DMS53 treated with DMSO at 0.1 percent for 48 hours (cell line): ENCODE results near the gene DIAPH1.

ENCODE experiments used
- DNase-seq: peaks from one replicate; lab custom pipeline; 2025; ENCODE audit not compliant: unreplicated experiment; lab: John Stamatoyannopoulos, UW

The DIAPH1 gene

GRCh38 chr5:141508440-141508797, 110.4 kb downstream of the DIAPH1 start:
- DNase-seq, result no peak

- no peak for DNase-seq
Measured at GRCh38 chr5:141507387-141508091, 111.3 kb downstream of the DIAPH1 start.

GRCh38 chr5:141506381-141507155, 112.2 kb downstream of the DIAPH1 start:
- DNase-seq, result no peak

- no peak for DNase-seq
Measured at GRCh38 chr5:141504216-141504615, 114.6 kb downstream of the DIAPH1 start.

GRCh38 chr5:141503681-141504080, 115.1 kb downstream of the DIAPH1 start:
- DNase-seq, result no peak

GRCh38 chr5:141501761-141502160, 117.0 kb downstream of the DIAPH1 start:
- no peak for DNase-seq

- no peak for DNase-seq
Measured at GRCh38 chr5:141496038-141496437, 122.8 kb downstream of the DIAPH1 start.

- no peak for DNase-seq
Measured at GRCh38 chr5:141495453-141495811, 123.4 kb downstream of the DIAPH1 start.

GRCh38 chr5:141494761-141495452, 123.9 kb downstream of the DIAPH1 start:
- no peak for DNase-seq

GRCh38 chr5:141493500-141494422, 125.0 kb downstream of the DIAPH1 start:
- DNase-seq, result no peak

GRCh38 chr5:141492168-141492885, 126.5 kb downstream of the DIAPH1 start:
- no peak for DNase-seq

GRCh38 chr5:141491323-141492167, 127.3 kb downstream of the DIAPH1 start:
- DNase-seq, result no peak

GRCh38 chr5:141490771-141491170, 128.0 kb downstream of the DIAPH1 start:
- no peak for DNase-seq

- no peak for DNase-seq
Measured at GRCh38 chr5:141490271-141490670, 128.5 kb downstream of the DIAPH1 start.

GRCh38 chr5:141489841-141490240, 129.0 kb downstream of the DIAPH1 start:
- DNase-seq, result no peak

- no peak for DNase-seq
Measured at GRCh38 chr5:141488591-141489561, 129.9 kb downstream of the DIAPH1 start, which contains the start of gene PCDHGC5. Gene PCDHGC5, plus strand, starts transcription at chr5:141489081. Its CDS starts 160 bp downstream, at chr5:141489241.

- no peak for DNase-seq
Measured at GRCh38 chr5:141487131-141487530, 131.7 kb downstream of the DIAPH1 start.

GRCh38 chr5:141486091-141486490, 132.7 kb downstream of the DIAPH1 start:
- no peak for DNase-seq
